Raji (cell line): ENCODE measurements around the gene UGGT2.

Source experiments
- POLR2A ChIP-seq: IDR thresholded peaks from 2 replicates; pipeline ENCODE4 v1.6.1; 2011; ENCODE audit warnings: low read depth, low read length, control low read depth; ENCODE audit not compliant: insufficient read depth

UGGT2 gene

DNA sequence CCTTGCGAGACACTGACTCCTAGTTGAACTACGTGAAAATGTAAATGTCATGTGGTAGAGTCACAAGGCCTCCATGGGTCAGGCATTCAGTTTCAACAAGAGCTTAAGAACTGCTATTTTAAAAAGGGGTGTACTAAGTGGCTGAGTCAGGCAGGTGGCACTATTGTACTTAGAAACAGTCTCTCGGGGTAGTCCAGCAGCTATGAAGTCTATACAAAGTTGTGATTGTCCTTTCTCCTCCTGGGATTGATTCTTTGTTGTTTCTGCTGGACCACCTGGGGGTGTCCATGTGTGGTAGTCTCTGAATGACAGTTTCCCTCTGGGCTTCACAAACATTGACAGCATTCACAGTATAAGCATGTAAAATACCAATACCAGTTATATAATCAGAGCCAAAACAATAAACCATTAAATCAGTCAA, 33.0 kb downstream of the UGGT2 start:
- no peak for TF ChIP-seq POLR2A

DNA sequence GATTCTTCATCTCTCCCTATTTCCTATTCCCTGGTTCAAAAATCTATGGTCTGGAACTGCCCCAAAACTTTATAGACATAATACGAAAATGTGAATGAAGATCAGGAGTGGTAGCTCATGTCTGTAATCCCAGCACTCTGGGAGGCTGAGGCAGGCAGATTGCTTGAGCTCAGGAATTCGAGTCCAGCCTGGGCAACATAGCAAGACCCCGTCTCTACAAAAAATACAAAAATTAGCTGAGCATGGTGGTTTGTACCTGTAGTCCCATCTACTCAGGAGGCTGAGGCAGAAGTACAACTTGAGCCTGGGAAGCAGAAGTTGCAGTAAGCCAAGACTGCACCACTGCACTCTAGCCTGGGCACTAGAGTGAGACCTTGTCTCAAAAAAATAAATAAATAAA, 35.1 kb downstream of the UGGT2 start:
- no peak for TF ChIP-seq POLR2A

DNA sequence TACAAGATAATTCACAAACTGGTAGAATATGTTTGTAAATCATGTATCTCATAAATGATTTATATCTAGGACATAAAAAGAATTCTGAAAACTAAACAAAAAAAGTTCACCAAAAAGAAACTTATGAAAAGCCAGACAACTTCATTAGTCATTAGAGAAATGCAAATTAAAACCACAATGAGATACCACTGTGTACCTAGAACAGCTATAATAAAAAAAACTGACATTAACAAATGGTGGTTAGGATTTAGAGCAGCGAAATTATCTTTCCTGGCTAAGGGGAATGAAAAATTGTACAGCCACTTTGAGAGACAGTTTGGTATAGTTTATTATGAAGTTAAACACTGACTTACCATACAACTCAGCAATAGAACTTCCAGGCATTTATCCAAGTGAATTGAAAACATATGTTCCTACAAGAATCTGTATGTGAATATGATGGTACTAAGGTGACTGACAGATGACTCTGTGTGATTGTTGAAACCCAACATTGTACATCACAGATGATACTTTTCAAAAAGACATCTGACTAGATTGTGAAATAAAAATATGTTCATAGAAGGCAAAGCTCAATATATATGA, 41.8 kb downstream of the UGGT2 start:
- TF ChIP-seq POLR2A = no peak

GRCh38 chr13:96003304-96003703, 49.9 kb downstream of the UGGT2 start:
- no peak for TF ChIP-seq POLR2A

GRCh38 chr13:96002322-96003131, 50.7 kb downstream of the UGGT2 start:
- TF ChIP-seq POLR2A = no peak

GRCh38 chr13:96000069-96000468, 53.1 kb downstream of the UGGT2 start:
- no peak for TF ChIP-seq POLR2A

- no peak for TF ChIP-seq POLR2A
These were observed 65.4 kb downstream of the UGGT2 start for GRCh38 chr13:95987841-95988240.

DNA sequence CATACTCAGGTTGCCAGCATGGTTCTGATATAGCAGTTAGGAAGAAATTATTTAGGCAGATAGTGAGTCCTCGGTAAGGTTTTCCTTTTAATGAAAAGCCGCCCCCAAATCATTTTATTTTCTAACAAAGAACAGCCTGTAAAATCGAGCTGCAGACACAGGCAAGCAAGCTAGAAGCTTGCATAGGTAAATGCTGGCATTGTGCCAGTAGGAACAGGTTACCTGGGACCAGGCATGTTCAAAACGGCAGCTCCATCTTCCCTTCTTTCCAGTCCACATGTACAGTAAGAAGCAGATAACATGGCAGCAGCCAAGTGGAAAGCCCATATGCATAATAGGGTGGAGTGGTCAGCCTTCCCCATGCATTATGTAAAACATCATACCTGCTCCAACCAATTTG, 71.1 kb downstream of the UGGT2 start:
- no peak for TF ChIP-seq POLR2A

DNA sequence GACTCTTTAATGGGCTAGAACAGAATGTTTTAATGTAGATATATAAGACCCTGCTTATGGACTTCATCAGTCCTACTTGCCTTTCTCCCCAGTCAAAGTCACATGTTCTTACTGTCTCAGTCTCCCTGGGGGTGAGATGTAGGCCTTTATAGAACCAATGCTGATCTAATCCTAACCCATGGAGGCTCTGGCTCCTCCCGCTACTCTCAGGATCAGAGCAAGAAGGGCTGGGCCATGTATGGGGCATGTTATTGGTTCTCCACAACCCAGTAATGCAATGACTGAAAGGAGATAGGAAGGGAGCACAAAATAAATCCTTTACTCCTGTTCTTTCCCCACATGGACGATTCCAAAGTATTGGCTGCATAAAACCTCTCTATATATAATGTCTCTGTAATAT, 82.3 kb downstream of the UGGT2 start:
- TF ChIP-seq POLR2A = no peak

DNA sequence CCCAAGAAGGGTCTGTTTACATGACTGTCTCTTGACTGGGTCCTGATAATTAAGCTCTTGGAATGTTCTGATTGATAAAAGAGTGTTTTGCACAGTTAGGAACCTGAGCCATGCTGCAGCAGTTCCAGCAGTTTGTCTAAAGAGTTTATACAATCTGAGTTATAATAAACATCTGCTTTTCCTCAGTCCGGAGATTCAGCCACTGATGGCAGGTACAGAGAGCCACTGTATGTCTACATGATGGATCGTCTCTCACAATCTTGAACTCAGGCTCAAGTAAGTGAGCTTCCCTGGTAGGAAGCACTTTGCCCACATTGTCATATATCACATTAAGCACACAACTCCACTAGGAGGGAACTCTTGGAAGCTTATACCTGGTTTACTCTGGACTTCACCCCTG, 84.3 kb downstream of the UGGT2 start:
- no peak for TF ChIP-seq POLR2A

GRCh38 chr13:95957331-95957730, 95.9 kb downstream of the UGGT2 start:
- no peak for TF ChIP-seq POLR2A

GRCh38 chr13:95956589-95957148, 96.5 kb downstream of the UGGT2 start:
- no peak for TF ChIP-seq POLR2A

DNA sequence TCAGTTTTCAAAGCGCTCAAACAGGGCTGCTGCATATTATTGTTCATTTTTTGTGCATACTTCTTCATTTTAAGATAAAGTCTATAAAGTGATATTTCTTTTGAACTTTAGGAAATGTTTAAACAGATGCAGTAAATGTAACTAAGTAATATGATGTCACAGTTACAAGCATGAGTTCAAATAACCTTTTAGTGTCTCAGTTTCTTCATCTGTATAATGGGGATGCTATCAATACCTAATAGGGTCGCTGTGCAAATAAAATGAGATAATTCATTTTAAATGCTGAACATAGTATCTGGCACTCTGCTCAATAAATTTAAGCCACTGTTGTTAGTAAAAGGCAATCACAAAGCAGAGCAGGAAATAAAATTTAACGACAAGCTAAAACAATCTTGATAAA, 97.5 kb downstream of the UGGT2 start:
- TF ChIP-seq POLR2A = no peak

- TF ChIP-seq POLR2A = no peak
These were observed 97.9 kb downstream of the UGGT2 start for GRCh38 chr13:95955255-95955654.

DNA sequence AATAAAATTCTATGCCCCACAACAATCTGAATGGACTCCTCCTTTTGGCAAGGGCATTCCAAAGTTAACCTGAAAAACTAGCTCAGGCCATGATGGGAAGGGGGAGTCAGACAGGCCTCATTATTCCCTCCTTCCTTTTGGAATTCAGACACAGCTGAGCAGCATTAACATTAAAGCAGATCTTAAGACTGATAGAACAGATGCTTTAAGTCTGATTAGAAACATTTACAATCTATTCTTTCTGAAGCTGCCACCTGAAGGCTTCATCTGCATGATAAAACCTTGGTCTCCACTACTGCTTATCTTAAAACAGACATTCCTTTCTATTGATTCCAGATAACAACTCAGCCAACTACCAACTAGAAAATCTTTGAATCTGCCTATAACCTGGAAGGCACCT, 98.9 kb downstream of the UGGT2 start:
- no peak for TF ChIP-seq POLR2A

DNA sequence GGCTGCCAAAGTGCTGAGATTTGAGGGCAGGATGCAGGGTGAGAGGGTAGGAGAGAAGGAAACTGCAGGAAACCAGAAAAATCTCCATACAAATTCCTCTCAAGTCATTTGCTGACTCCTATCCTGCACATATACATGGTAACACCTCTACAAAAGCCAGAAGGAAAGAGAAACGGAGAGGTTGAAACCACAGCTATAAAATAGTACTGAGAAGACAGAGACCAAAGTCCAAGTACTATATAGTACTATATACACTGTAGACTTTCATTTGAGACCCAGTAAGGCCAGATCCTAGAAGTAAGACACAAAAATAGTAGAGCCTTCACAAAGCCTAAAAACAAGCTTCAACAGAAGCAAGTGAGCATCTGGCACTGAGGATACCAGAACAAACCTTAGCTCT, 103.1 kb downstream of the UGGT2 start:
- TF ChIP-seq POLR2A = no peak
